Endothelial cell of umbilical vein (primary cell): ENCODE results near the gene RGSL1. TPM values are rescaled to one million over a fixed set of nuclear protein-coding genes. Genes with fewer than 3 reads are reported as not detected.

Experiments used
- BruUV-seq: library from RNA; stranded (reverse); fragments of 400-500 nt; replicated peaks from 2 replicates; lab custom pipeline; 2021; lab: Mats Ljungman, UMichigan
- CTCF ChIA-PET: fragments of 300-600, 350-600 bp; sonication (Branson Sonifier 250); formaldehyde crosslinking; loops from one replicate; lab custom pipeline; 2021; ENCODE audit warnings: antibody characterized with exemption, inconsistent platforms; lab: Charles Lee
- POLR2A ChIA-PET: fragments of 300-600, 350-600 bp; sonication (Branson Sonifier 250); formaldehyde crosslinking; loops from one replicate; lab custom pipeline; 2021; ENCODE audit warnings: antibody characterized with exemption, inconsistent platforms; lab: Charles Lee
- DNase-seq: peaks from one replicate; pipeline ENCODE4 v3.0.0-alpha.2; 2011; ENCODE audit warnings: low read depth, low spot score
- FAIRE-seq: peaks from 2 replicates; lab custom pipeline; 2011; peaks lifted over from hg19 to GRCh38; lab: Jason Lieb, UNC
- H2AFZ ChIP-seq: 2 replicates; pipeline ENCODE4 v1.6.0; 2012; ENCODE audit warnings: low read depth, low read length, control low read depth, inconsistent platforms
- H3K27ac ChIP-seq: 2 replicates; pipeline ENCODE4 v1.5.1; 2011; ENCODE audit warnings: low read depth, mild to moderate bottlenecking, control low read depth, low read length, moderate library complexity; ENCODE audit not compliant: insufficient read depth
- H3K27me3 ChIP-seq, 2 experiments: 2 replicates each; pipeline versions ENCODE4 v1.6.0 to v1.6.1; 2011; ENCODE audit warnings: low read length in 2 of 2, mixed read lengths in 1 of 2; ENCODE audit not compliant: control insufficient read depth in 2 of 2, insufficient read depth in 2 of 2
- H3K36me3 ChIP-seq, 2 experiments: 2 replicates in 1 of 2; 3 replicates in 1 of 2; pipeline ENCODE4 v1.5.1; 2011; ENCODE audit warnings: low read length in 2 of 2, mild to moderate bottlenecking in 1 of 2, moderate library complexity in 1 of 2; ENCODE audit not compliant: control insufficient read depth in 2 of 2, insufficient read depth in 2 of 2; ENCODE audit errors: extremely low read depth in 1 of 2
- H3K4me1 ChIP-seq: 3 replicates; pipeline ENCODE4 v1.5.1; 2011; ENCODE audit warnings: mild to moderate bottlenecking, low read length; ENCODE audit not compliant: control insufficient read depth, insufficient read depth; ENCODE audit errors: extremely low read depth
- H3K4me2 ChIP-seq: 2 replicates; pipeline ENCODE4 v1.6.1; 2011; ENCODE audit warnings: low read length, control low read depth, mixed read lengths; ENCODE audit not compliant: insufficient read depth
- H3K4me3 ChIP-seq, 3 experiments: fragments of 200-600 bp in 1 of 3; sonication (generic), shearing (Covaris generic) in 1 of 3; replicated peaks in 1 of 3; 2 replicates each; pipeline ENCODE4 v1.5.1; 2011 to 2016; ENCODE audit warnings: control low read depth in 3 of 3, low read length in 3 of 3, mild to moderate bottlenecking in 2 of 3, inconsistent platforms in 1 of 3, low read depth in 1 of 3, moderate library complexity in 1 of 3; ENCODE audit not compliant: insufficient read depth in 1 of 3
- H3K79me2 ChIP-seq: 2 replicates; pipeline ENCODE4 v1.6.0; 2012; ENCODE audit warnings: low read length, inconsistent platforms; ENCODE audit not compliant: control insufficient read depth, insufficient read depth
- H3K9ac ChIP-seq: replicated peaks from 2 replicates; pipeline ENCODE3; 2011; ENCODE audit warnings: low read length, control low read depth; ENCODE audit not compliant: insufficient read depth; ENCODE audit errors: extremely low read depth
- H3K9me1 ChIP-seq: replicated peaks from 3 replicates; pipeline ENCODE4 v1.6.0; 2011; ENCODE audit warnings: mild to moderate bottlenecking, low read length; ENCODE audit not compliant: control insufficient read depth, insufficient read depth; ENCODE audit errors: extremely low read depth
- H3K9me3 ChIP-seq: replicated peaks from 2 replicates; pipeline ENCODE4 v1.5.1; 2012; ENCODE audit warnings: low read length, inconsistent platforms; ENCODE audit not compliant: control insufficient read depth, insufficient read depth
- H4K20me1 ChIP-seq: replicated peaks from 2 replicates; pipeline ENCODE3; 2011; ENCODE audit warnings: mild to moderate bottlenecking, low read length; ENCODE audit not compliant: control insufficient read depth, insufficient read depth; ENCODE audit errors: extremely low read depth
- EZH2 ChIP-seq: IDR thresholded peaks from 2 replicates; pipeline ENCODE4 v1.6.1; 2012; ENCODE audit warnings: borderline replicate concordance, low read depth, mild to moderate bottlenecking, moderate library complexity, low read length, inconsistent platforms; ENCODE audit not compliant: severe bottlenecking
- FOS ChIP-seq: IDR thresholded peaks from 2 replicates; pipeline ENCODE4 v1.6.1; 2011; ENCODE audit warnings: mild to moderate bottlenecking, low read length, moderate library complexity, borderline replicate concordance; ENCODE audit not compliant: insufficient read depth
- GATA2 ChIP-seq: IDR thresholded peaks from 2 replicates; pipeline ENCODE4 v1.7.0; 2011; ENCODE audit warnings: low read depth, mild to moderate bottlenecking, moderate library complexity, mixed read lengths, low read length; ENCODE audit not compliant: insufficient read length, insufficient read depth
- JUN ChIP-seq: IDR thresholded peaks from 2 replicates; pipeline ENCODE4 v1.6.1; 2011; ENCODE audit warnings: borderline replicate concordance, low read depth; ENCODE audit not compliant: insufficient read length, insufficient read depth
- MYC ChIP-seq: IDR thresholded peaks from one replicate; pipeline ENCODE4 v1.6.1; 2011; ENCODE audit warnings: mild to moderate bottlenecking, low read depth, low read length
- POLR2A ChIP-seq: IDR thresholded peaks from 2 replicates; pipeline ENCODE4 v1.6.1; 2012; ENCODE audit warnings: low read depth, mild to moderate bottlenecking, control low read depth, low read length
- POLR2AphosphoS5 ChIP-seq: IDR thresholded peaks from 2 replicates; pipeline ENCODE4 v1.6.1; 2012; ENCODE audit warnings: low read depth, mild to moderate bottlenecking, control low read depth, low read length, moderate library complexity; ENCODE audit not compliant: insufficient read depth
- dilution Hi-C: fragments of 300-500 bp; cut with MboI; formaldehyde crosslinking; loops from one replicate; pipeline ENCODE4 v1.15.0; 2019; ENCODE audit warnings: low sequenced_read_pairs; ENCODE audit not compliant: extremely low pct_ligation_motif_present
- intact Hi-C: fragments of 100-400 bp; cut with micrococcal nuclease; formaldehyde crosslinking; loops from one replicate; pipeline ENCODE4 v1.10.0; 2022
- polyA plus RNA-seq, 4 experiments: library from polyadenylated mRNA; depleted of rRNA in 3 of 4; stranded (reverse) in 3 of 4; unstranded in 1 of 4; fragments of >200 nt; gene quantifications; 2 replicates each; pipeline versions ENCODE4 v1.2.1 to v1.2.3, GENCODE V29; 2011 to 2012; ENCODE audit warnings: missing spikeins in 1 of 4
- total RNA-seq: library from RNA; stranded (reverse); gene quantifications from 2 replicates; pipeline ENCODE4 v1.2.3, GENCODE V29; 2021
- TF ChIP-seq, protein P1 (sequence below), 2 donors: IDR thresholded peaks; 1 replicate in 1 of 2; 2 replicates in 1 of 2; pipeline ENCODE4 v1.5.1; 2011; ENCODE audit warnings: low read length in 2 of 2, mild to moderate bottlenecking in 2 of 2, moderate library complexity in 2 of 2, control low read depth in 1 of 2, inconsistent platforms in 1 of 2, low read depth in 1 of 2; ENCODE audit not compliant: insufficient read depth in 1 of 2; ENCODE audit errors: extremely low read depth in 1 of 2
- TF ChIP-seq, protein P2 (sequence below): IDR thresholded peaks from 2 replicates; pipeline ENCODE4 v1.6.1; 2011; ENCODE audit not compliant: insufficient read depth, insufficient read length

Gene RGSL1
- total and polyA plus RNA-seq, 2 donors (not counting 3 experiments of a cell fraction or from before 2014, with no cell fraction given): not detected

DNA sequence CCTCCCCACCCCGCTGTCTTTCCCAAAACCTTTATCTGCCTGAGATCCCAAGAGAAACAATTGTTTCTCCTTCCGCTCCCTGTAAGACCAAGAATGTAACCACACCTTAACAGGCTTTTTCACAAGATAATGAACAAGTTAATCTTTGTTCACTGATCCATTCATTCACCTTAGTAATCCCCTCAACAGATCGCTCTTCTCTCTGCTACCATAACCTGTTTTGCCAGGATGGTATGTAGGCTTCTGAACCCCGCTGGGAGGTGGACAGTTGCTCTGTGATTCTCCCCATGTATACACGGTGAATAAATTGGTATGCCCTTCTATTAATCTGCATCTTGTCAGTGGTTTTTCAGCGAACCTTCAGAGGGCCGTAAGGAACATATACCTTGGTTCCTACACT is 18.7 kb upstream of the RGSL1 start:
- ChIA-PET POLR2A (no interaction called here), CTCF (no interaction called here)
- Histone ChIP-seq H3K9ac (no peak overlapping the region), H3K79me2 (no peaks in the 10 kb centered on the region), H3K4me1 (no peaks in the 10 kb centered on the region), H3K4me3 (no peak overlapping the region), H3K9me1 (no peaks in the 10 kb centered on the region), H3K36me3 (no peaks in the 10 kb centered on the region), H3K27me3 (no peaks in the 10 kb centered on the region), H2AFZ (no peak overlapping the region), H3K4me2 (no peak overlapping the region), H3K27ac (no peak overlapping the region), H3K9me3 (no peaks in the 10 kb centered on the region), H4K20me1 (no peaks in the 10 kb centered on the region)
- intact Hi-C loops (no loop called here), dilution Hi-C loops (no loop called here)
- DNase-seq: no peak
- TF ChIP-seq FOS (no peak), MYC (no peak), JUN (no peak), GATA2 (no peak), EZH2 (no peak), POLR2A (no peak), POLR2AphosphoS5 (no peak)
- TF ChIP-seq, protein P1, sequence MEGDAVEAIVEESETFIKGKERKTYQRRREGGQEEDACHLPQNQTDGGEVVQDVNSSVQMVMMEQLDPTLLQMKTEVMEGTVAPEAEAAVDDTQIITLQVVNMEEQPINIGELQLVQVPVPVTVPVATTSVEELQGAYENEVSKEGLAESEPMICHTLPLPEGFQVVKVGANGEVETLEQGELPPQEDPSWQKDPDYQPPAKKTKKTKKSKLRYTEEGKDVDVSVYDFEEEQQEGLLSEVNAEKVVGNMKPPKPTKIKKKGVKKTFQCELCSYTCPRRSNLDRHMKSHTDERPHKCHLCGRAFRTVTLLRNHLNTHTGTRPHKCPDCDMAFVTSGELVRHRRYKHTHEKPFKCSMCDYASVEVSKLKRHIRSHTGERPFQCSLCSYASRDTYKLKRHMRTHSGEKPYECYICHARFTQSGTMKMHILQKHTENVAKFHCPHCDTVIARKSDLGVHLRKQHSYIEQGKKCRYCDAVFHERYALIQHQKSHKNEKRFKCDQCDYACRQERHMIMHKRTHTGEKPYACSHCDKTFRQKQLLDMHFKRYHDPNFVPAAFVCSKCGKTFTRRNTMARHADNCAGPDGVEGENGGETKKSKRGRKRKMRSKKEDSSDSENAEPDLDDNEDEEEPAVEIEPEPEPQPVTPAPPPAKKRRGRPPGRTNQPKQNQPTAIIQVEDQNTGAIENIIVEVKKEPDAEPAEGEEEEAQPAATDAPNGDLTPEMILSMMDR (IDR thresholded peaks at IDR 0.05; ENCODE audit: extremely low read depth in 1 of 2, insufficient read depth in 1 of 2, low read depth in 1 of 2, low read length in 2 of 2): no peak
- TF ChIP-seq, protein P2, sequence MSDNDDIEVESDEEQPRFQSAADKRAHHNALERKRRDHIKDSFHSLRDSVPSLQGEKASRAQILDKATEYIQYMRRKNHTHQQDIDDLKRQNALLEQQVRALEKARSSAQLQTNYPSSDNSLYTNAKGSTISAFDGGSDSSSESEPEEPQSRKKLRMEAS: no peak
- FAIRE-seq: no peak
- BruUV-seq: no TSS peak
